SK-N-SH (cell line): ENCODE results near the gene ZFPL1. TPM values are rescaled to one million over a fixed set of nuclear protein-coding genes. Genes with fewer than 3 reads are reported as not detected.

Source experiments
- CTCF ChIA-PET: fragments of 300-600, 350-600 bp; formaldehyde crosslinking; extraction: SDS; loops from one replicate; lab custom pipeline; 2021; lab: Yijun Ruan, JAX
- POLR2A ChIA-PET: fragments of 350-600 bp; sonication (Branson Sonifier 250); formaldehyde crosslinking; extraction: SDS; loops from one replicate; lab custom pipeline; 2020; ENCODE audit warnings: antibody characterized with exemption, inconsistent platforms; lab: Yijun Ruan, JAX
- DNase-seq: peaks from one replicate; pipeline ENCODE4 v3.0.0; 2012
- H2AFZ ChIP-seq: fragments of 200-600 bp; sonication (generic); 2 replicates; pipeline ENCODE4 v1.8.1; 2016; ENCODE audit warnings: antibody characterized with exemption, mild to moderate bottlenecking, low read depth
- H3F3A ChIP-seq: fragments of 200-600 bp; sonication (generic); replicated peaks from 2 replicates; pipeline ENCODE3; 2016; ENCODE audit warnings: antibody characterized with exemption, mild to moderate bottlenecking; ENCODE audit not compliant: insufficient read depth
- H3K27ac ChIP-seq, 2 experiments: fragments of 200-500 bp in 1 of 2; fragments of 200-600 bp in 1 of 2; sonication (Bioruptor generic) in 1 of 2; sonication (generic), shearing (Covaris generic) in 1 of 2; 2 replicates each; pipeline versions ENCODE4 v1.5.1 to v1.6.1; 2014 to 2016; ENCODE audit warnings: low read depth in 2 of 2, inconsistent platforms in 1 of 2, low read length in 1 of 2, mild to moderate bottlenecking in 1 of 2, mixed read lengths in 1 of 2
- H3K27me3 ChIP-seq: fragments of 200-600 bp; sonication (generic), shearing (Covaris generic); 2 replicates; pipeline ENCODE4 v1.6.1; 2016; ENCODE audit warnings: mixed run types; ENCODE audit not compliant: insufficient read depth
- H3K36me3 ChIP-seq, 2 experiments: fragments of 200-500 bp in 1 of 2; fragments of 200-600 bp in 1 of 2; sonication (Bioruptor generic) in 1 of 2; sonication (generic) in 1 of 2; replicated peaks in 1 of 2; 2 replicates each; pipeline versions ENCODE3 to v1.5.1; 2014 to 2016; ENCODE audit warnings: low read length in 1 of 2, mild to moderate bottlenecking in 1 of 2; ENCODE audit not compliant: insufficient read depth in 2 of 2, control insufficient read depth in 1 of 2
- H3K4me1 ChIP-seq, 2 experiments: fragments of 200-500 bp in 1 of 2; fragments of 200-600 bp in 1 of 2; sonication (Bioruptor generic) in 1 of 2; sonication (generic), shearing (Covaris generic) in 1 of 2; 2 replicates each; pipeline versions ENCODE4 v1.5.1 to v1.6.1; 2014 to 2016; ENCODE audit warnings: low read depth in 1 of 2, low read length in 1 of 2, mixed run types in 1 of 2; ENCODE audit not compliant: insufficient read depth in 2 of 2, control insufficient read depth in 1 of 2
- H3K4me2 ChIP-seq: fragments of 200-600 bp; sonication (generic), shearing (Covaris generic); 2 replicates; pipeline ENCODE4 v1.6.1; 2017; ENCODE audit warnings: mixed run types
- H3K4me3 ChIP-seq, 2 experiments: fragments of 200-500 bp in 1 of 2; fragments of 200-600 bp in 1 of 2; sonication (Bioruptor generic) in 1 of 2; sonication (generic), shearing (Covaris generic) in 1 of 2; 2 replicates each; pipeline versions ENCODE4 v1.5.1 to v1.8.1; 2014 to 2016; ENCODE audit warnings: low read depth in 2 of 2, inconsistent platforms in 1 of 2, low read length in 1 of 2, mild to moderate bottlenecking in 1 of 2, mixed read lengths in 1 of 2, moderate library complexity in 1 of 2
- H3K79me2 ChIP-seq: fragments of 200-600 bp; sonication (generic); 2 replicates; pipeline ENCODE4 v1.8.1; 2017; ENCODE audit warnings: mild to moderate bottlenecking; ENCODE audit not compliant: insufficient read depth
- H3K9ac ChIP-seq: fragments of 200-600 bp; sonication (generic); 2 replicates; pipeline ENCODE4 v1.6.1; 2017; ENCODE audit warnings: mixed run types
- H3K9me2 ChIP-seq: fragments of 200-600 bp; sonication (generic); 2 replicates; pipeline ENCODE4 v1.6.1; 2017; ENCODE audit warnings: mixed run types
- H3K9me3 ChIP-seq: fragments of 200-600 bp; sonication (generic); 2 replicates; pipeline ENCODE4 v1.6.1; 2017; ENCODE audit warnings: mixed run types, mild to moderate bottlenecking, moderate library complexity
- H4K20me1 ChIP-seq: fragments of 200-600 bp; sonication (generic); 2 replicates; pipeline ENCODE4 v1.6.1; 2017; ENCODE audit warnings: mild to moderate bottlenecking, mixed run types; ENCODE audit not compliant: insufficient read depth
- ELF1 ChIP-seq: IDR thresholded peaks from 2 replicates; pipeline ENCODE4 v1.4.0; 2012
- EP300 ChIP-seq, 2 experiments: IDR thresholded peaks; 2 replicates each; pipeline versions ENCODE4 v1.4.0 to v1.6.1; 2012; ENCODE audit warnings: borderline replicate concordance in 1 of 2, low read depth in 1 of 2, low read length in 1 of 2
- EZH2phosphoT487 ChIP-seq: fragments of 200-600 bp; sonication (generic); IDR thresholded peaks from 2 replicates; pipeline ENCODE4 v1.6.1; 2017; ENCODE audit warnings: low read depth, mixed run types, mild to moderate bottlenecking, antibody characterized with exemption, moderate library complexity, borderline replicate concordance
- FOXJ3 ChIP-seq: sonication (generic); formaldehyde crosslinking; IDR thresholded peaks from 2 replicates; pipeline ENCODE4 v1.5.1; 2020; ENCODE audit warnings: mild to moderate bottlenecking, missing genetic modification reagents
- FOXM1 ChIP-seq: IDR thresholded peaks from 2 replicates; pipeline ENCODE4 v1.4.0; 2012; ENCODE audit warnings: low read depth, mild to moderate bottlenecking
- GABPA ChIP-seq: IDR thresholded peaks from 2 replicates; pipeline ENCODE4 v1.4.0; 2012; ENCODE audit warnings: low read depth, mild to moderate bottlenecking
- MXI1 ChIP-seq: IDR thresholded peaks from 2 replicates; pipeline ENCODE4 v1.6.1; 2012; ENCODE audit warnings: mild to moderate bottlenecking, low read depth, low read length, improper control_type of control experiment
- NFIC ChIP-seq: IDR thresholded peaks from 2 replicates; pipeline ENCODE4 v1.4.0; 2012; ENCODE audit warnings: borderline replicate concordance
- POLR2AphosphoS5 ChIP-seq: IDR thresholded peaks from 2 replicates; pipeline ENCODE4 v1.6.1; 2012; ENCODE audit warnings: low read depth, low read length
- RAD21 ChIP-seq: IDR thresholded peaks from 2 replicates; pipeline ENCODE4 v1.6.1; 2012; ENCODE audit warnings: mild to moderate bottlenecking, low read length
- RCOR1 ChIP-seq: fragments of 150-350 bp; IDR thresholded peaks from 2 replicates; pipeline ENCODE4 v1.6.1; 2017; ENCODE audit warnings: antibody characterized with exemption, low read length
- TCF12 ChIP-seq: IDR thresholded peaks from 2 replicates; pipeline ENCODE4 v1.4.0; 2012
- WGBS: methylation state at CpG from one replicate; pipeline ENCODE4 v1.1.6; 2017; ENCODE audit warnings: low lambda C conversion rate; 5-methylcytosine and 5-hydroxymethylcytosine counted together
- polyA plus RNA-seq, 3 experiments: library from polyadenylated mRNA; depleted of rRNA; stranded (reverse); fragments of >200 nt; gene quantifications; 2 replicates each; pipeline ENCODE4 v1.2.3, GENCODE V29; 2012
- TF ChIP-seq, protein P1 (sequence below): IDR thresholded peaks from 2 replicates; pipeline ENCODE4 v1.4.0; 2012; ENCODE audit warnings: low read depth, borderline replicate concordance
- TF ChIP-seq, protein P2 (sequence below): IDR thresholded peaks from 2 replicates; pipeline ENCODE4 v1.4.0; 2012; ENCODE audit warnings: low read depth
- TF ChIP-seq, protein P3 (sequence below): fragments of 150-350 bp; IDR thresholded peaks from 2 replicates; pipeline ENCODE4 v1.6.1; 2016; ENCODE audit warnings: mild to moderate bottlenecking, low read depth, low read length
- TF ChIP-seq, protein P4 (sequence below): IDR thresholded peaks from 2 replicates; pipeline ENCODE4 v1.4.0; 2012; ENCODE audit warnings: low read depth, borderline replicate concordance
- TF ChIP-seq, protein P5 (sequence below): IDR thresholded peaks from 2 replicates; pipeline ENCODE4 v1.6.1; 2012; ENCODE audit warnings: mild to moderate bottlenecking, low read depth, low read length, moderate library complexity

The ZFPL1 gene
- polyA plus RNA-seq, 1 of the 3 experiments (the other 2 are of a cell fraction), result 75.9 TPM

DNA sequence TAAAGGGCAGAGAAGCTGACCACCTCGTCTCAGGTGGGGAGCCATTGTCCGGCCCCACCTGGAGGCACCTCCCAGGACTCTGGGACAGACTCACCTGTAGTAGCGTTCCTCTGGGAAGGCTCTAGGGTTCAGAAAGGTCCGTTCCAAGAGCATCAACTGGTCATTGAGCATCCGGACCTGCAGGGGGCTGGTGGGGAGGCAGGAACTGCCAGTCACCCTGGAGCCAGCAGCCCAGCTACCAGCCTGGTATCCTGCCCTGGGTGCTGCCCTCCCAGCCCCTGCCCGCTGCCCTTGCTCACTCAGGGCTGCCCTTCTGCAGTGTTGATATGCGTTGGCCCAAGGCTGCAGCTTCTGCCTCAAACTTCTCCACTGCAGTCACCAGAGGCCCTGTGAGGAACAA lies 38.3 kb upstream of the ZFPL1 start:
- Histone ChIP-seq H3K4me3 (no peak overlapping the region), H3K36me3 (peaks cover 8 to 13% of the 10 kb centered on the region in 2 experiments), H3K4me1 (peaks cover 3 to 7% of the 10 kb centered on the region in 2 experiments; a peak in 2 of 4 replicates), H3K27me3 (no peaks in the 10 kb centered on the region), H3K79me2 (peaks cover 30% of the 10 kb centered on the region), H3K27ac (no peak overlapping the region), H4K20me1 (no peaks in the 10 kb centered on the region), H3F3A (no peaks in the 10 kb centered on the region), H3K9ac (no peak overlapping the region), H3K4me2 (no peak overlapping the region), H3K9me3 (no peaks in the 10 kb centered on the region)
- CTCF ChIA-PET, result interaction anchor here (0.8 to 2.5 kb wide), 2 partner anchors 32 to 152 kb away, joined by 3 to 10 read pairs; partner anchors contain the start of gene ARL2
- 92% methylated on average over 4 of the region's 7 CpGs for WGBS
- TF ChIP-seq NFIC (no peak), POLR2AphosphoS5 (no peak), RCOR1 (no peak), TCF12 (no peak), RAD21 (no peak)
- TF ChIP-seq, protein P1, sequence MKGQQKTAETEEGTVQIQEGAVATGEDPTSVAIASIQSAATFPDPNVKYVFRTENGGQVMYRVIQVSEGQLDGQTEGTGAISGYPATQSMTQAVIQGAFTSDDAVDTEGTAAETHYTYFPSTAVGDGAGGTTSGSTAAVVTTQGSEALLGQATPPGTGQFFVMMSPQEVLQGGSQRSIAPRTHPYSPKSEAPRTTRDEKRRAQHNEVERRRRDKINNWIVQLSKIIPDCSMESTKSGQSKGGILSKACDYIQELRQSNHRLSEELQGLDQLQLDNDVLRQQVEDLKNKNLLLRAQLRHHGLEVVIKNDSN, result no peak
- TF ChIP-seq, protein P2, sequence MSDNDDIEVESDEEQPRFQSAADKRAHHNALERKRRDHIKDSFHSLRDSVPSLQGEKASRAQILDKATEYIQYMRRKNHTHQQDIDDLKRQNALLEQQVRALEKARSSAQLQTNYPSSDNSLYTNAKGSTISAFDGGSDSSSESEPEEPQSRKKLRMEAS, result no peak
- TF ChIP-seq, all 33 proteins: peak for 0
- no peak overlapping the region for H2AFZ ChIP-seq
- H3K9me2 ChIP-seq, result no peaks in the 10 kb centered on the region
- POLR2A ChIA-PET, result no interaction called here
- no peak for DNase-seq

DNA sequence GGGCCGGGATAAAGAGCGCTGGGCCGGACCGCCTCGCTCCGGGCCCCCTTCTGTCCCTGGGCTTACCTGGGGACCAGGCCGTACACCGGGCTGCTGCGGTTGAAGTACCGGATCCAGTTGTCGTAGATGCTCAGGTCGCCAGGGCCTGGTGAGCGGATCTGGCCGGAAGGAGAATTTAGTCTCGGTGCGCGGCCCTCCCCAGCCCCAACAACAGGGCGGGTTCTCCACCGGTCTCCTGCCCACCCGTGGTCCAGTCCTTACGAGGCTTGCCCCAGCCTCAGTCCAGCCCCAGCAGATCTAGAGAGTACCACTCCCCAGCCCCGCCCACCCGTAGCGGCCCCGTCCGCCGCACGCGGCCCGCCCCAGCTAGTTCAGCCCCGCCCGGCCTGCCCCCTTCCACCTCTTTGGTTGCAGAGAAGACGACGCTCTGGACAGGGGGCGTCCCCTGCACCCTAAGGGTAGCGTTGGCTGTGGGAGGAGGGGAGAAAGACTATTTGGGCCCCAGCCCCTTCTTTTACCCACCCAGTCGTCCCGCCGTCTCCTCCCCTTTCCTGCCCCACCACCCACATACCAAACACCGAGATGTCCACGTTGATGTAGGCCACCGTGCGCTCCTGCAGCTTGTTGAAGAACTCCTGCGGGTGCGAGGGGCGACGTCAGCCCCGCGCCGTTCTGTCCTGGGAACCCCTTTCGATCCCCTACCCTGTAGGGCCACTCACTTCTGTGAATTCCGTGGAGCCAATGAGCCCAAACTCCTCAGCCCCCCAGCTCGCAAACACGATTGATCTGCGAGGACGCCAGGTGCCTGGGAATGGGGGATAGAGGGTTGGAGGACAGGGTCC lies 36.2 kb upstream of the ZFPL1 start:
- Histone ChIP-seq H2AFZ (no peak overlapping the region), H3K4me3 (no peak overlapping the region), H3K27me3 (no peaks in the 10 kb centered on the region), H3K9me3 (no peaks in the 10 kb centered on the region), H3F3A (no peaks in the 10 kb centered on the region), H3K27ac (no peak overlapping the region), H3K9ac (no peak overlapping the region), H3K36me3 (peaks cover 8 to 13% of the 10 kb centered on the region in 2 experiments), H3K9me2 (no peaks in the 10 kb centered on the region), H3K4me2 (no peak overlapping the region), H3K4me1 (peaks cover 0 to 1% of the 10 kb centered on the region in 2 experiments; a peak in 2 of 4 replicates), H3K79me2 (peaks cover 16% of the 10 kb centered on the region), H4K20me1 (no peaks in the 10 kb centered on the region)
- ChIA-PET CTCF (interaction anchor here (3.0 kb wide), 1 partner anchor 34 kb away, joined by 8 read pairs; the partner anchor contains the start of gene ARL2), POLR2A (no interaction called here)
- 98% methylated on average over 46 of the region's 56 CpGs for WGBS
- no peak for DNase-seq
- TF ChIP-seq FOXM1 (no peak), FOXJ3 (no peak), RAD21 (no peak), MXI1 (no peak), RCOR1 (no peak), TCF12 (no peak), POLR2AphosphoS5 (no peak), GABPA (no peak), EZH2phosphoT487 (no peak), EP300 (IDR thresholded peaks at IDR 0.05; ENCODE audit: borderline replicate concordance in 1 of 2, low read depth in 1 of 2, low read length in 1 of 2) (no peak), ELF1 (no peak)
- TF ChIP-seq, protein P3, sequence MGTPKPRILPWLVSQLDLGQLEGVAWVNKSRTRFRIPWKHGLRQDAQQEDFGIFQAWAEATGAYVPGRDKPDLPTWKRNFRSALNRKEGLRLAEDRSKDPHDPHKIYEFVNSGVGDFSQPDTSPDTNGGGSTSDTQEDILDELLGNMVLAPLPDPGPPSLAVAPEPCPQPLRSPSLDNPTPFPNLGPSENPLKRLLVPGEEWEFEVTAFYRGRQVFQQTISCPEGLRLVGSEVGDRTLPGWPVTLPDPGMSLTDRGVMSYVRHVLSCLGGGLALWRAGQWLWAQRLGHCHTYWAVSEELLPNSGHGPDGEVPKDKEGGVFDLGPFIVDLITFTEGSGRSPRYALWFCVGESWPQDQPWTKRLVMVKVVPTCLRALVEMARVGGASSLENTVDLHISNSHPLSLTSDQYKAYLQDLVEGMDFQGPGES, result no peak
- TF ChIP-seq, protein P4, sequence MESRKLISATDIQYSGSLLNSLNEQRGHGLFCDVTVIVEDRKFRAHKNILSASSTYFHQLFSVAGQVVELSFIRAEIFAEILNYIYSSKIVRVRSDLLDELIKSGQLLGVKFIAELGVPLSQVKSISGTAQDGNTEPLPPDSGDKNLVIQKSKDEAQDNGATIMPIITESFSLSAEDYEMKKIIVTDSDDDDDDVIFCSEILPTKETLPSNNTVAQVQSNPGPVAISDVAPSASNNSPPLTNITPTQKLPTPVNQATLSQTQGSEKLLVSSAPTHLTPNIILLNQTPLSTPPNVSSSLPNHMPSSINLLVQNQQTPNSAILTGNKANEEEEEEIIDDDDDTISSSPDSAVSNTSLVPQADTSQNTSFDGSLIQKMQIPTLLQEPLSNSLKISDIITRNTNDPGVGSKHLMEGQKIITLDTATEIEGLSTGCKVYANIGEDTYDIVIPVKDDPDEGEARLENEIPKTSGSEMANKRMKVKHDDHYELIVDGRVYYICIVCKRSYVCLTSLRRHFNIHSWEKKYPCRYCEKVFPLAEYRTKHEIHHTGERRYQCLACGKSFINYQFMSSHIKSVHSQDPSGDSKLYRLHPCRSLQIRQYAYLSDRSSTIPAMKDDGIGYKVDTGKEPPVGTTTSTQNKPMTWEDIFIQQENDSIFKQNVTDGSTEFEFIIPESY, result no peak
- TF ChIP-seq, protein P5, sequence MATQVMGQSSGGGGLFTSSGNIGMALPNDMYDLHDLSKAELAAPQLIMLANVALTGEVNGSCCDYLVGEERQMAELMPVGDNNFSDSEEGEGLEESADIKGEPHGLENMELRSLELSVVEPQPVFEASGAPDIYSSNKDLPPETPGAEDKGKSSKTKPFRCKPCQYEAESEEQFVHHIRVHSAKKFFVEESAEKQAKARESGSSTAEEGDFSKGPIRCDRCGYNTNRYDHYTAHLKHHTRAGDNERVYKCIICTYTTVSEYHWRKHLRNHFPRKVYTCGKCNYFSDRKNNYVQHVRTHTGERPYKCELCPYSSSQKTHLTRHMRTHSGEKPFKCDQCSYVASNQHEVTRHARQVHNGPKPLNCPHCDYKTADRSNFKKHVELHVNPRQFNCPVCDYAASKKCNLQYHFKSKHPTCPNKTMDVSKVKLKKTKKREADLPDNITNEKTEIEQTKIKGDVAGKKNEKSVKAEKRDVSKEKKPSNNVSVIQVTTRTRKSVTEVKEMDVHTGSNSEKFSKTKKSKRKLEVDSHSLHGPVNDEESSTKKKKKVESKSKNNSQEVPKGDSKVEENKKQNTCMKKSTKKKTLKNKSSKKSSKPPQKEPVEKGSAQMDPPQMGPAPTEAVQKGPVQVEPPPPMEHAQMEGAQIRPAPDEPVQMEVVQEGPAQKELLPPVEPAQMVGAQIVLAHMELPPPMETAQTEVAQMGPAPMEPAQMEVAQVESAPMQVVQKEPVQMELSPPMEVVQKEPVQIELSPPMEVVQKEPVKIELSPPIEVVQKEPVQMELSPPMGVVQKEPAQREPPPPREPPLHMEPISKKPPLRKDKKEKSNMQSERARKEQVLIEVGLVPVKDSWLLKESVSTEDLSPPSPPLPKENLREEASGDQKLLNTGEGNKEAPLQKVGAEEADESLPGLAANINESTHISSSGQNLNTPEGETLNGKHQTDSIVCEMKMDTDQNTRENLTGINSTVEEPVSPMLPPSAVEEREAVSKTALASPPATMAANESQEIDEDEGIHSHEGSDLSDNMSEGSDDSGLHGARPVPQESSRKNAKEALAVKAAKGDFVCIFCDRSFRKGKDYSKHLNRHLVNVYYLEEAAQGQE, result no peak
